Measurements from ENCODE around the gene NINJ1. TPM values are rescaled to one million over a fixed set of nuclear protein-coding genes. Genes with fewer than 3 reads are reported as not detected.
A peak's percentile ranks its signal among the peaks of the same experiment; 100 is the strongest.
"Not testable (repeated sequence)": the region's sequence is repeated elsewhere in the genome, so short reads cannot be mapped to it uniquely, and the experiment has no call there.

Gene NINJ1
- total RNA-seq, 2 donors from 2014 or later = 20.1 to 21.9 TPM

GRCh38 chr9:93125331-93125894 is 8.6 kb downstream of the NINJ1 start:
- H3K4me3 Mint-ChIP-seq = peak overlapping the region; percentile 58
- no peaks in the 10 kb centered on the region for H3K36me3 Mint-ChIP-seq
- no peaks in the 10 kb centered on the region for H3K27me3 Mint-ChIP-seq

GRCh38 chr9:93124793-93125192 is 9.3 kb downstream of the NINJ1 start:
- no peak for DNase-seq (ENCODE audit: low spot score)
- ATAC-seq = no peak

More at GRCh38 chr9:93125331-93125894, 8.6 kb downstream of the NINJ1 start:
- Mint-ChIP-seq H3K27ac (peak overlapping the region; percentile 61 to 63), H3K9me3 (no peaks in the 10 kb centered on the region), H3K4me1 (ENCODE audit: low read depth in 2 of 2) (peaks cover 16 to 25% of the 10 kb centered on the region in 2 donors)
- no peak for DNase-seq (ENCODE audit: low spot score)
- ATAC-seq = no peak

GRCh38 chr9:93123561-93124283 is 10.3 kb downstream of the NINJ1 start:
- Mint-ChIP-seq H3K4me1 (ENCODE audit: low read depth in 2 of 2) (peaks cover 33 to 34% of the 10 kb centered on the region in 2 donors), H3K27ac (no peak overlapping the region), H3K4me3 (no peak overlapping the region), H3K9me3 (no peaks in the 10 kb centered on the region), H3K27me3 (no peaks in the 10 kb centered on the region), H3K36me3 (no peaks in the 10 kb centered on the region)
- ATAC-seq (no peak), DNase-seq (ENCODE audit: low spot score) (peak; percentile 56)

More at GRCh38 chr9:93124793-93125192, 9.3 kb downstream of the NINJ1 start:
- peak overlapping the region in 1 of 2 donors; percentile 41 for H3K27ac Mint-ChIP-seq
- H3K4me3 Mint-ChIP-seq = no peak overlapping the region
- peaks cover 22 to 31% of the 10 kb centered on the region in 2 donors for H3K4me1 Mint-ChIP-seq (ENCODE audit: low read depth in 2 of 2)
- no peaks in the 10 kb centered on the region for H3K27me3 Mint-ChIP-seq
- H3K9me3 Mint-ChIP-seq = no peaks in the 10 kb centered on the region
- H3K36me3 Mint-ChIP-seq = no peaks in the 10 kb centered on the region

- Mint-ChIP-seq H3K4me1 (ENCODE audit: low read depth in 2 of 2) (peaks cover 35 to 39% of the 10 kb centered on the region in 2 donors), H3K27me3 (no peaks in the 10 kb centered on the region), H3K4me3 (no peak overlapping the region), H3K27ac (no peak overlapping the region), H3K9me3 (no peaks in the 10 kb centered on the region), H3K36me3 (no peaks in the 10 kb centered on the region)
- peak; percentile 48 for DNase-seq (ENCODE audit: low spot score)
- no peak for ATAC-seq
Observed at GRCh38 chr9:93122721-93123221, 11.3 kb downstream of the NINJ1 start.

- Mint-ChIP-seq H3K9me3 (no peaks in the 10 kb centered on the region), H3K4me1 (ENCODE audit: low read depth in 2 of 2) (peaks cover 32 to 39% of the 10 kb centered on the region in 2 donors), H3K27me3 (no peaks in the 10 kb centered on the region), H3K4me3 (no peak overlapping the region), H3K36me3 (no peaks in the 10 kb centered on the region), H3K27ac (no peak overlapping the region)
- ATAC-seq = no peak
- no peak for DNase-seq (ENCODE audit: low spot score)
Observed at GRCh38 chr9:93121316-93122241, 12.5 kb downstream of the NINJ1 start.

GRCh38 chr9:93120846-93121315 is 13.2 kb downstream of the NINJ1 start:
- peak overlapping the region; percentile 81 to 92 for H3K27ac Mint-ChIP-seq
- peak; percentile 53 for DNase-seq (ENCODE audit: low spot score)
- no peaks in the 10 kb centered on the region for H3K27me3 Mint-ChIP-seq

GRCh38 chr9:93119953-93120845 is 13.9 kb downstream of the NINJ1 start:
- Mint-ChIP-seq H3K4me3 (peak overlapping the region; percentile 62), H3K36me3 (no peaks in the 10 kb centered on the region), H3K27me3 (no peaks in the 10 kb centered on the region), H3K4me1 (ENCODE audit: low read depth in 2 of 2) (peaks cover 23 to 30% of the 10 kb centered on the region in 2 donors), H3K9me3 (no peaks in the 10 kb centered on the region), H3K27ac (peak overlapping the region; percentile 81 to 92)
- DNase-seq (ENCODE audit: low spot score) = peak; percentile 93
- peak; percentile 96 to 98 for ATAC-seq

More at GRCh38 chr9:93120846-93121315, 13.2 kb downstream of the NINJ1 start:
- no peaks in the 10 kb centered on the region for H3K9me3 Mint-ChIP-seq
- no peak for ATAC-seq
- H3K4me1 Mint-ChIP-seq (ENCODE audit: low read depth in 2 of 2) = peaks cover 26 to 33% of the 10 kb centered on the region in 2 donors
- no peaks in the 10 kb centered on the region for H3K36me3 Mint-ChIP-seq
- no peak overlapping the region for H3K4me3 Mint-ChIP-seq

- ATAC-seq = no peak
- Mint-ChIP-seq H3K36me3 (no peaks in the 10 kb centered on the region), H3K4me3 (peak overlapping the region; percentile 62)
Observed at GRCh38 chr9:93119703-93119952, 14.4 kb downstream of the NINJ1 start.

GRCh38 chr9:93118863-93119702 is 15.0 kb downstream of the NINJ1 start:
- peaks cover 26 to 31% of the 10 kb centered on the region in 2 donors for H3K4me1 Mint-ChIP-seq (ENCODE audit: low read depth in 2 of 2)
- no peak for ATAC-seq
- no peaks in the 10 kb centered on the region for H3K36me3 Mint-ChIP-seq
- no peaks in the 10 kb centered on the region for H3K9me3 Mint-ChIP-seq
- H3K4me3 Mint-ChIP-seq = no peak overlapping the region
- peak overlapping the region; percentile 81 to 92 for H3K27ac Mint-ChIP-seq
- DNase-seq (ENCODE audit: low spot score) = peak; percentile 61
- H3K27me3 Mint-ChIP-seq = no peaks in the 10 kb centered on the region

More at GRCh38 chr9:93119703-93119952, 14.4 kb downstream of the NINJ1 start:
- peak overlapping the region; percentile 81 to 92 for H3K27ac Mint-ChIP-seq
- peaks cover 25 to 32% of the 10 kb centered on the region in 2 donors for H3K4me1 Mint-ChIP-seq (ENCODE audit: low read depth in 2 of 2)
- no peaks in the 10 kb centered on the region for H3K27me3 Mint-ChIP-seq
- DNase-seq (ENCODE audit: low spot score) = no peak
- no peaks in the 10 kb centered on the region for H3K9me3 Mint-ChIP-seq

GRCh38 chr9:93117924-93118862 is 15.9 kb downstream of the NINJ1 start:
- Mint-ChIP-seq H3K9me3 (no peaks in the 10 kb centered on the region), H3K27ac (peak overlapping the region; percentile 29 to 81), H3K27me3 (no peaks in the 10 kb centered on the region), H3K4me3 (peak overlapping the region; percentile 1), H3K4me1 (ENCODE audit: low read depth in 2 of 2) (peaks cover 26 to 31% of the 10 kb centered on the region in 2 donors), H3K36me3 (no peaks in the 10 kb centered on the region)
- ATAC-seq (no peak), DNase-seq (ENCODE audit: low spot score) (peak; percentile 38)

- Mint-ChIP-seq H3K4me1 (ENCODE audit: low read depth in 2 of 2) (peaks cover 26 to 31% of the 10 kb centered on the region in 2 donors), H3K27ac (peak overlapping the region in 1 of 2 donors; percentile 29)
- H3K9me3 Mint-ChIP-seq; H3K27me3 Mint-ChIP-seq; ATAC-seq; H3K36me3 Mint-ChIP-seq; H3K4me3 Mint-ChIP-seq; DNase-seq (ENCODE audit: low spot score): not testable (repeated sequence)
Observed at GRCh38 chr9:93117521-93117920, 16.5 kb downstream of the NINJ1 start.

All from natural killer cell treated with Interleukin-12 subunit alpha and Interleukin-12 subunit beta and Interleukin-15 and Interleukin-18, amount 100 ng/mL, for 72 hours (primary cell).